GM23248 (cell line): Measurements from ENCODE around the gene BRINP3.

Experiments used
- EZH2 ChIP-seq: fragments of 200-600 bp; sonication (generic); IDR thresholded peaks from 2 replicates; pipeline ENCODE4 v1.6.1; 2018; ENCODE audit warnings: antibody characterized with exemption, mild to moderate bottlenecking; ENCODE audit not compliant: insufficient read depth, poor library complexity, severe bottlenecking
- EZH2phosphoT487 ChIP-seq: fragments of 200-600 bp; sonication (generic); IDR thresholded peaks from 2 replicates; pipeline ENCODE4 v1.6.1; 2018; ENCODE audit warnings: antibody characterized with exemption, moderate library complexity, mild to moderate bottlenecking, low read depth; ENCODE audit not compliant: insufficient read depth

GRCh38 chr1:190312763-190313162, 164.9 kb downstream of the BRINP3 start:
- TF ChIP-seq EZH2 (no peak), EZH2phosphoT487 (no peak)
